Testis (tissue), 2 donors: ENCODE measurements around the gene JMJD4.

Experiments
- CTCF ChIP-seq, 3 experiments: fragments of 450-650 bp in 2 of 3; fragments of 200-600 bp in 1 of 3; sonication (generic) in 1 of 3; IDR thresholded peaks; one replicate each; pipeline ENCODE4 v1.5.1; 2016 to 2019; ENCODE audit warnings: antibody characterized with exemption in 3 of 3, mild to moderate bottlenecking in 2 of 3, moderate library complexity in 1 of 3
- POLR2A ChIP-seq: fragments of 450-650 bp; IDR thresholded peaks from one replicate; pipeline ENCODE4 v1.6.1; 2017; ENCODE audit warnings: antibody characterized with exemption, mild to moderate bottlenecking, moderate library complexity

- TF ChIP-seq CTCF (IDR thresholded peaks at IDR 0.05) (no peak), POLR2A (no peak)
Measured at GRCh38 chr1:227777156-227777555, 42.1 kb upstream of the JMJD4 start.
